Stomach (tissue), 9 donors: ENCODE measurements around the gene CDSN. TPM values are rescaled to one million over a fixed set of nuclear protein-coding genes. Genes with fewer than 3 reads are reported as not detected.

Experiments used
- DNase-seq, 2 donors: peaks; one replicate each; pipeline versions ENCODE4 v3.0.0 to v3.0.0-alpha.2; 2013 to 2019
- H3K27ac ChIP-seq, 5 donors: fragments of 200-600 bp in 4 of 5; sonication (generic) in 4 of 5; one replicate each; pipeline ENCODE4 v1.5.1; 2013 to 2019; ENCODE audit warnings: mild to moderate bottlenecking in 1 of 5, moderate library complexity in 1 of 5
- H3K27me3 ChIP-seq, 3 donors: fragments of 200-600 bp; sonication (generic); one replicate each; pipeline ENCODE4 v1.5.1; 2017 to 2019; ENCODE audit warnings: mixed run types in 1 of 3
- H3K36me3 ChIP-seq, 4 donors: fragments of 200-600 bp; sonication (generic); 1 replicate in 3 of 4; 2 replicates in 1 of 4; pipeline ENCODE4 v1.5.1; 2016 to 2019
- H3K4me1 ChIP-seq, 4 donors: fragments of 200-600 bp; sonication (generic); one replicate each; pipeline ENCODE4 v1.5.1; 2016 to 2019
- H3K4me3 ChIP-seq, 4 donors: fragments of 200-600 bp; sonication (generic) in 3 of 4; one replicate each; pipeline ENCODE4 v1.5.1; 2016 to 2019; ENCODE audit warnings: mild to moderate bottlenecking in 1 of 4
- H3K9me3 ChIP-seq, 4 donors: fragments of 200-600 bp; sonication (generic); one replicate each; pipeline ENCODE4 v1.5.1; 2016 to 2019
- CTCF ChIP-seq, 7 experiments: fragments of 450-650 bp in 4 of 7; fragments of 200-600 bp in 3 of 7; sonication (generic) in 3 of 7; IDR thresholded peaks; one replicate each; pipeline ENCODE4 v1.5.1; 2016 to 2019; ENCODE audit warnings: antibody characterized with exemption in 7 of 7, control low read depth in 2 of 7, mild to moderate bottlenecking in 1 of 7
- EP300 ChIP-seq: sonication (generic); formaldehyde crosslinking; IDR thresholded peaks from one replicate; pipeline ENCODE4 v1.6.1; 2017; ENCODE audit warnings: antibody characterized with exemption
- POLR2A ChIP-seq, 4 donors: fragments of 450-650 bp; IDR thresholded peaks; one replicate each; pipeline ENCODE4 v1.6.1; 2016; ENCODE audit warnings: antibody characterized with exemption in 4 of 4, control low read depth in 2 of 4, mild to moderate bottlenecking in 1 of 4, moderate library complexity in 1 of 4
- POLR2AphosphoS5 ChIP-seq, 3 donors: sonication (generic); formaldehyde crosslinking; IDR thresholded peaks; one replicate each; pipeline ENCODE4 v1.6.1; 2016; ENCODE audit warnings: antibody characterized with exemption in 3 of 3
- WGBS, 5 donors: extraction: QIAGEN DNeasy Blood & Tissue Kit in 3 of 5; methylation state at CpG; one replicate each; pipeline versions ENCODE4 v1.1.5 to v1.1.7; 2013 to 2018; 5-methylcytosine and 5-hydroxymethylcytosine counted together
- intact Hi-C: fragments of 100-400 bp; cut with DNase I; formaldehyde crosslinking; loops from one replicate; pipeline ENCODE4 v1.15.1; 2023; ENCODE audit warnings: low total_unique reads
- polyA plus RNA-seq, 3 donors: library from polyadenylated mRNA; stranded (reverse); fragments of 200-250 nt; gene quantifications; one replicate each; pipeline ENCODE4 v1.2.3, GENCODE V29; 2013
- small RNA-seq, 4 donors: library from RNA; depleted of rRNA; stranded (forward); fragments of <200 nt; gene quantifications; one replicate each; pipeline ENCODE3, GENCODE V24; 2016
- total RNA-seq, 5 donors: library from RNA; depleted of rRNA; stranded (reverse); fragments of >200 nt; gene quantifications; one replicate each; pipeline versions ENCODE4 v1.1.0 to v1.2.3, GENCODE V29; 2014 to 2016
- donor health status: healthy with polysubstance abuse.
- donor health status: Bipolar disorder and iron deficiency.
- donor health status: healthy.

CDSN gene
- total and polyA plus RNA-seq, 8 donors = 0.05 TPM; not detected in 7

- Histone ChIP-seq H3K36me3 (no peaks in the 10 kb centered on the region), H3K4me1 (peaks cover 0 to 9% (median 0%) of the 10 kb centered on the region in 4 donors), H3K27me3 (no peaks in the 10 kb centered on the region), H3K9me3 (no peaks in the 10 kb centered on the region), H3K4me3 (no peak overlapping the region), H3K27ac (no peak overlapping the region)
- DNase-seq = no peak
- WGBS, 5 donors = 49 to 79% (median 62%) methylated on average over 2 of the region's 2 CpGs
- TF ChIP-seq CTCF (IDR thresholded peaks at IDR 0.05) (no peak), EP300 (no peak), POLR2AphosphoS5 (IDR thresholded peaks at IDR 0.05) (no peak), POLR2A (IDR thresholded peaks at IDR 0.05) (no peak)
- intact Hi-C loops = no loop called here
Observed at GRCh38 chr6:31065556-31065955, 54.7 kb downstream of the CDSN start.

Small RNAs within 50 kb of the gene (small RNA-seq; reads per million reads assigned to genes)
- 0 reads per million in 4 donors for gene POLR2LP1
- 0 reads per million in 4 donors for gene RNU6-1133P

Other genes starting within 250 kb of the CDSN start
- 100 to 1,000 TPM in 3 of 5 donors, 10 to 100 TPM in 2; 51.3 to 144 (median 109) TPM for gene DDR1, start 235.9 kb downstream of the CDSN start, total RNA-seq
- 10 to 100 TPM; 17.6 to 88.7 (median 49.4) TPM for gene DDR1, start 235.9 kb downstream of the CDSN start, polyA plus RNA-seq
- gene GTF2H4, start 212.2 kb downstream of the CDSN start, total RNA-seq = 10 to 100 TPM in 2 of 5 donors, 1 to 10 TPM in 3; 3.9 to 67.4 (median 8.1) TPM
- gene GTF2H4, start 212.2 kb downstream of the CDSN start, polyA plus RNA-seq = 10 to 100 TPM; 15.3 to 29.6 (median 17.6) TPM
- 10 to 100 TPM in 4 of 5 donors, 1 to 10 TPM in 1; 1.2 to 61.6 (median 22.7) TPM for gene VARS2, start 206.2 kb downstream of the CDSN start, total RNA-seq
- 10 to 100 TPM; 17.9 to 21.8 (median 18.5) TPM for gene VARS2, start 206.2 kb downstream of the CDSN start, polyA plus RNA-seq
- 10 to 100 TPM in 1 of 5 donors, 1 to 10 TPM in 1, not detected in 3; 2.8 to 15.2 TPM for gene SFTA2, start 188.3 kb downstream of the CDSN start, total RNA-seq
- 10 to 100 TPM; 10.2 to 94.7 (median 44.1) TPM for gene SFTA2, start 188.3 kb downstream of the CDSN start, polyA plus RNA-seq
- gene MUCL3, start 179.5 kb downstream of the CDSN start, total RNA-seq = 100 to 1,000 TPM in 3 of 5 donors, 10 to 100 TPM in 1, under 1 TPM in 1; 0.87 to 346 (median 168) TPM
- 10 to 100 TPM; 17.5 to 83.3 (median 39.6) TPM for gene MUCL3, start 179.5 kb downstream of the CDSN start, polyA plus RNA-seq
- gene MUC21, start 136.7 kb downstream of the CDSN start, total RNA-seq = 1 to 10 TPM in 2 of 5 donors, under 1 TPM in 2, not detected in 1; 0.18 to 4.9 (median 1.2) TPM
- gene MUC21, start 136.7 kb downstream of the CDSN start, polyA plus RNA-seq = 100 to 1,000 TPM in 1 of 3 donors, 1 to 10 TPM in 2; 1.2 to 131 (median 1.6) TPM
- not detected for gene MUC22, start 110.0 kb downstream of the CDSN start, total RNA-seq
- under 1 TPM in 1 of 3 donors, not detected in 2; 0.65 TPM for gene MUC22, start 110.0 kb downstream of the CDSN start, polyA plus RNA-seq
- not detected for gene C6orf15, start 7.9 kb downstream of the CDSN start, total RNA-seq
- gene C6orf15, start 7.9 kb downstream of the CDSN start, polyA plus RNA-seq = not detected
- 1 to 10 TPM in 4 of 5 donors, not detected in 1; 2.7 to 5.7 (median 4.0) TPM for gene PSORS1C1, start 5.6 kb downstream of the CDSN start, total RNA-seq
- 1 to 10 TPM; 3.1 to 7.4 (median 3.9) TPM for gene PSORS1C1, start 5.6 kb downstream of the CDSN start, polyA plus RNA-seq
- under 1 TPM in 1 of 5 donors, not detected in 4; 0.73 TPM for gene PSORS1C2, start 18.6 kb upstream of the CDSN start, total RNA-seq
- gene PSORS1C2, start 18.6 kb upstream of the CDSN start, polyA plus RNA-seq = 1 to 10 TPM in 1 of 3 donors, not detected in 2; 1.6 TPM
- gene CCHCR1, start 37.4 kb upstream of the CDSN start, total RNA-seq = 100 to 1,000 TPM in 1 of 5 donors, 10 to 100 TPM in 3, 1 to 10 TPM in 1; 9.7 to 201 (median 24.5) TPM
- gene CCHCR1, start 37.4 kb upstream of the CDSN start, polyA plus RNA-seq = 10 to 100 TPM; 11.8 to 21.0 (median 12.3) TPM
- 10 to 100 TPM in 1 of 5 donors, 1 to 10 TPM in 4; 5.8 to 16.1 (median 7.1) TPM for gene TCF19, start 38.1 kb upstream of the CDSN start, total RNA-seq
- 1 to 10 TPM; 5.0 to 7.7 (median 7.7) TPM for gene TCF19, start 38.1 kb upstream of the CDSN start, polyA plus RNA-seq
- 100 to 1,000 TPM in 2 of 5 donors, 10 to 100 TPM in 2, not detected in 1; 47.5 to 155 (median 113) TPM for gene POU5F1, start 50.2 kb upstream of the CDSN start, total RNA-seq
- gene POU5F1, start 50.2 kb upstream of the CDSN start, polyA plus RNA-seq = 10 to 100 TPM in 1 of 3 donors, 1 to 10 TPM in 2; 2.6 to 13.0 (median 6.5) TPM
- gene HLA-C, start 151.6 kb upstream of the CDSN start, total RNA-seq = 100 to 1,000 TPM; 170 to 500 (median 237) TPM
- gene HLA-C, start 151.6 kb upstream of the CDSN start, polyA plus RNA-seq = 100 to 1,000 TPM in 2 of 3 donors, 10 to 100 TPM in 1; 92.7 to 295 (median 133) TPM
- gene HLA-B, start 236.7 kb upstream of the CDSN start, total RNA-seq = 1,000 to 10,000 TPM in 3 of 5 donors, 100 to 1,000 TPM in 2; 134 to 1,907 (median 1,119) TPM
- gene HLA-B, start 236.7 kb upstream of the CDSN start, polyA plus RNA-seq = 100 to 1,000 TPM; 302 to 830 (median 436) TPM